Rectal smooth muscle tissue (tissue), 1 donor: ENCODE data around the gene USP7.

ENCODE experiments used
- H3K27ac ChIP-seq: one replicate; pipeline ENCODE4 v1.7.0; 2013; ENCODE audit warnings: low read depth, low read length, inconsistent platforms
- H3K27me3 ChIP-seq: one replicate; pipeline ENCODE4 v1.7.0; 2013; ENCODE audit warnings: low read length; ENCODE audit not compliant: control insufficient read depth, insufficient read depth
- H3K36me3 ChIP-seq: one replicate; pipeline ENCODE4 v1.7.0; 2013; ENCODE audit warnings: low read length; ENCODE audit not compliant: control insufficient read depth, insufficient read depth
- H3K4me1 ChIP-seq: one replicate; pipeline ENCODE4 v1.7.0; 2013; ENCODE audit warnings: low read length; ENCODE audit not compliant: control insufficient read depth, insufficient read depth
- H3K4me3 ChIP-seq: one replicate; pipeline ENCODE4 v1.7.0; 2013; ENCODE audit warnings: low read length
- H3K9ac ChIP-seq: one replicate; pipeline ENCODE4 v1.7.0; 2013; ENCODE audit warnings: low read length

USP7 gene

GRCh38 chr16:8957509-8958157 is 6.1 kb downstream of the USP7 start:
- Histone ChIP-seq H3K36me3 (no peaks in the 10 kb centered on the region), H3K9ac (no peak overlapping the region), H3K4me3 (peak overlapping the region; percentile 41), H3K4me1 (peaks cover 59% of the 10 kb centered on the region), H3K27ac (no peak overlapping the region), H3K27me3 (no peaks in the 10 kb centered on the region)

- Histone ChIP-seq H3K4me1 (peaks cover 55% of the 10 kb centered on the region), H3K27ac (no peak overlapping the region), H3K9ac (no peak overlapping the region)
These were observed 6.7 kb downstream of the USP7 start for GRCh38 chr16:8957063-8957397.

DNA sequence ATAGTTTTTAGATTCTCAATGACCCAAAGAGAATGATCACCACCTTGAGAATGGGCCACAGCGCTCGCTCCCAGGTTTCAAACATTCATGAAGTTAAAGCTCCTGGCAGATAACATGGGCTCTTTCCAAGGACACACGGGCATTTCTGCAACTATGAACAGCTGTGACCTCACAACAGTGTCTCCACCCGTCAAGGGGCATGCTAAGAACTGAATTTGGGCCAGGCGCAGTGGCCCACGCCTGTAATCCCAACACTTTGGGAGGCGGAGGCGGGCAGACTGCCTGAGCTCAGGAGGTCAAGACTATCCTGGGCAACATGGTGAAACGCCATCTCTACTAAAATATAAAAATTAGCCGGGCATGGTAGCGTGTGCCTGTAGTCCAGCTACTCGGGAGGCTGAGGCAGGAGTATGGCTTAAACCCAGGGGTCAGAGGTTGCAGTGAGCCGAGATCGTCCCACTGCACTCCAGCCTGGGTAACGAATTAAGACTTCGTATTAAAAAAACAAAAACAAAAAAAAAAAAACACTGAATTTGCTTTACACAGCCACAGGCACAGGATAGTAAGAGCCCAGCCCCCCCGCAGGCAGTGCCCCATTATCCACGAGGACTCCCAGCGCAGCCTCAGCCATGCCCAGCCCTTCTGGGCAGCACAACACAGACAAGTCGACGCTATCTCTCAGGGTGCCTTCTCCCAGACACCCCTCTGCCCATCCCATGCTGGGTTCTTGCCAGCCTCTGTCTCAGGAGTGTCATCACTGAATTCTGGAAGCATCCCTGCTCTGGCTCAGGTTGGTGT is 7.2 kb downstream of the USP7 start:
- no peak overlapping the region for H3K9ac ChIP-seq
- no peak overlapping the region for H3K27ac ChIP-seq
- peaks cover 49% of the 10 kb centered on the region for H3K4me1 ChIP-seq
- H3K4me3 ChIP-seq, result no peak overlapping the region
- no peaks in the 10 kb centered on the region for H3K27me3 ChIP-seq
- no peaks in the 10 kb centered on the region for H3K36me3 ChIP-seq

More at GRCh38 chr16:8957063-8957397, 6.7 kb downstream of the USP7 start:
- Histone ChIP-seq H3K36me3 (no peaks in the 10 kb centered on the region), H3K27me3 (no peaks in the 10 kb centered on the region), H3K4me3 (no peak overlapping the region)

GRCh38 chr16:8955828-8956227 is 7.9 kb downstream of the USP7 start:
- no peak overlapping the region for H3K4me3 ChIP-seq
- H3K9ac ChIP-seq, result no peak overlapping the region
- H3K36me3 ChIP-seq, result no peaks in the 10 kb centered on the region
- H3K27me3 ChIP-seq, result no peaks in the 10 kb centered on the region
- peaks cover 54% of the 10 kb centered on the region for H3K4me1 ChIP-seq
- H3K27ac ChIP-seq, result no peak overlapping the region

DNA sequence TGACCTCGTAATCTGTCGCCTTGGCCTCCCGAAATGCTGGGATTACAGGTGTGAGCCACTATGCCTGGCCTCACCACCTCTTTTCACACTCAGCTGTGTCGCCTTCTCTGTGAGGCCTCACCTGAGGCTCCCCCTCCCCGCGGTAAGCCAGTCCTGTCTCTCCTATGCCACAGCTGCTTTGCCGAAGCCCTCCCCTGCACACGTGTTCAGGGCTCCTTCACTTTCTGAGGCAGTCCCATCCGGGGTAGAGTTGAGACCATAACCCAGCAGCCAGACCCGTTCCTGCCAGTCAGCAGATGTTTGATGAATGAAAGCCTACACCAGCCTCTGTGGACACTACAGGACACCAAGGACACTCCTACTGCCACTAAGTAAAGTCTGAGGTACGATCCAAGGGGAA is 10.6 kb downstream of the USP7 start:
- Histone ChIP-seq H3K27ac (no peak overlapping the region), H3K4me3 (no peak overlapping the region), H3K9ac (no peak overlapping the region), H3K36me3 (no peaks in the 10 kb centered on the region), H3K4me1 (peaks cover 39% of the 10 kb centered on the region), H3K27me3 (no peaks in the 10 kb centered on the region)

DNA sequence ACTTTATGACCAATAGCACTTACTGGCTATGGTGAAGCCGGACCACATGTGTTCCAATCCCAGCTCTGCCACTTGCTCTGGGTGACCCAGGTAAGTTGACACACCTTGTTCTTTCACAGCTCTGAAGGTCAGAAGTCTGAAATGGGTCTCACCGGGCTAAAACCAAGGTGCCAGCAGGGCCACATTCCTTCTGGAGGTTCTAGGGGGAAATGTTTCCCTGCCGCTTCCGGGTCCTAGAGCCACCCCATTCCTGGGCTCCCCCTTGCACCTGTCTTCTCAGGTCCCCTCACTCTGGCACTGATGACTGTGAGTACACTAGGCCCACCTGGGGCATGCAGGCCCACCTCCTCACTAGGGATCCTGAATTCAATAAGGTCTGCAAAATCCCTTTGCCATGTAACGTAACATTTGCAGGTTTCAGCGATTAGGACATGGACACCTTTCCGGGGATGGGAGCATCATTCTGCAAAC is 11.4 kb downstream of the USP7 start:
- no peak overlapping the region for H3K27ac ChIP-seq
- no peak overlapping the region for H3K9ac ChIP-seq
- peaks cover 32% of the 10 kb centered on the region for H3K4me1 ChIP-seq

GRCh38 chr16:8951447-8952280 is 12.0 kb downstream of the USP7 start:
- H3K4me1 ChIP-seq, result peaks cover 26% of the 10 kb centered on the region
- H3K27me3 ChIP-seq, result no peaks in the 10 kb centered on the region
- no peak overlapping the region for H3K9ac ChIP-seq

More for the DNA sequence above, 11.4 kb downstream of the USP7 start:
- Histone ChIP-seq H3K36me3 (no peaks in the 10 kb centered on the region), H3K27me3 (no peaks in the 10 kb centered on the region), H3K4me3 (no peak overlapping the region)

GRCh38 chr16:8950580-8951077 is 13.1 kb downstream of the USP7 start:
- Histone ChIP-seq H3K27ac (no peak overlapping the region), H3K4me3 (peak overlapping the region; percentile 1), H3K4me1 (peaks cover 18% of the 10 kb centered on the region), H3K9ac (no peak overlapping the region), H3K27me3 (no peaks in the 10 kb centered on the region), H3K36me3 (no peaks in the 10 kb centered on the region)

More at GRCh38 chr16:8951447-8952280, 12.0 kb downstream of the USP7 start:
- Histone ChIP-seq H3K36me3 (no peaks in the 10 kb centered on the region), H3K27ac (no peak overlapping the region), H3K4me3 (no peak overlapping the region)

- Histone ChIP-seq H3K27me3 (no peaks in the 10 kb centered on the region), H3K4me3 (no peak overlapping the region), H3K36me3 (no peaks in the 10 kb centered on the region), H3K9ac (no peak overlapping the region), H3K27ac (no peak overlapping the region), H3K4me1 (peaks cover 16% of the 10 kb centered on the region)
These were observed 13.9 kb downstream of the USP7 start for GRCh38 chr16:8949536-8950418.

- H3K36me3 ChIP-seq, result no peaks in the 10 kb centered on the region
- no peak overlapping the region for H3K4me3 ChIP-seq
- no peaks in the 10 kb centered on the region for H3K27me3 ChIP-seq
- H3K4me1 ChIP-seq, result peaks cover 18% of the 10 kb centered on the region
- no peak overlapping the region for H3K9ac ChIP-seq
- H3K27ac ChIP-seq, result no peak overlapping the region
These were observed 14.9 kb downstream of the USP7 start for GRCh38 chr16:8948831-8949230.

DNA sequence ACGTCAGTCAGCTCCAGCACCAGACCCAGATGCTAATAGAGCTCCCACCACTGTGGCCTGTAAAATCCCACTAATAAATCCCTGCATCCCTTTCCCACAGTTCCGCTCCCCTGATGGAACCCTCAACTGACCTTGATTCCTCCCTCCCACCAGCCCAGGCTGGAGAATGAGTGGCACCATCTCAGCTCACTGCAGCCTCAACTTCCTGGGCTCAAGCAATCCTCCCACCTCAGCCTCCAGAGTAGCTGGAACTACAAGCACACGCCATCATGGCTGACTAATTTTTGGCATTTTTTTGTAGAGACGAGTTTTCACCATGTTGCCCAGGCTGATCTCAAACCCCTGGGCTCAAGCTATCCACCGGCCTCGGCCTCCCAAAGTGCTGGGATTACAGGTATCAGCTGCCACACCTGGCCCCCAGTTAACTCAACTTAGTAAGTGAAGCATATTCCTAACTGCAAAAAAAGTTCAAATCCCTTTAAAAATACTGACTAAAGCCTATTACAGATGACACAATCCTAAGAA is 15.6 kb downstream of the USP7 start:
- peaks cover 18% of the 10 kb centered on the region for H3K4me1 ChIP-seq
- H3K27ac ChIP-seq, result no peak overlapping the region
- H3K36me3 ChIP-seq, result no peaks in the 10 kb centered on the region

More for the DNA sequence above, 15.6 kb downstream of the USP7 start:
- Histone ChIP-seq H3K4me3 (no peak overlapping the region), H3K9ac (no peak overlapping the region), H3K27me3 (no peaks in the 10 kb centered on the region)
